Body of pancreas (tissue), 4 donors: ENCODE results near the gene UBE4A.

Experiments
- CTCF ChIP-seq, 7 experiments: fragments of 450-650 bp in 4 of 7; fragments of 200-600 bp in 3 of 7; sonication (generic) in 3 of 7; IDR thresholded peaks; one replicate each; pipeline ENCODE4 v1.5.1; 2016 to 2019; ENCODE audit warnings: antibody characterized with exemption in 7 of 7
- POLR2A ChIP-seq, 3 donors: fragments of 450-650 bp; IDR thresholded peaks; one replicate each; pipeline ENCODE4 v1.6.1; 2016; ENCODE audit warnings: antibody characterized with exemption in 3 of 3, mild to moderate bottlenecking in 2 of 3

- no peak for TF ChIP-seq POLR2A (IDR thresholded peaks at IDR 0.05)
- TF ChIP-seq CTCF (IDR thresholded peaks at IDR 0.05) = no peak
These were observed 11.4 kb downstream of the UBE4A start for GRCh38 chr11:118370774-118371173.
